Neuronal stem cell (in vitro differentiated cells): Measurements from ENCODE around the gene KIDINS220.

Experiments
- DNase-seq: peaks from one replicate; pipeline ENCODE4 v3.0.0-alpha.2; 2013; ENCODE audit warnings: low spot score
- H2AFZ ChIP-seq: one replicate; pipeline ENCODE4 v1.6.1; 2013; ENCODE audit warnings: mild to moderate bottlenecking, low read length, inconsistent platforms
- H2AK5ac ChIP-seq: 2 replicates; pipeline ENCODE4 v1.6.1; 2013; ENCODE audit warnings: low read depth, mild to moderate bottlenecking, inconsistent platforms, low read length, moderate library complexity, mixed read lengths
- H2BK120ac ChIP-seq: 2 replicates; pipeline ENCODE4 v1.6.1; 2013; ENCODE audit warnings: low read depth, mild to moderate bottlenecking, inconsistent platforms, low read length, moderate library complexity, mixed read lengths
- H2BK12ac ChIP-seq: one replicate; pipeline ENCODE4 v1.6.1; 2013; ENCODE audit warnings: low read length, inconsistent platforms
- H2BK15ac ChIP-seq: 2 replicates; pipeline ENCODE4 v1.6.1; 2013; ENCODE audit warnings: mild to moderate bottlenecking, low read length, inconsistent platforms, mixed read lengths
- H2BK5ac ChIP-seq: one replicate; pipeline ENCODE4 v1.6.1; 2013; ENCODE audit warnings: inconsistent platforms, mild to moderate bottlenecking, low read length, moderate library complexity
- H3K14ac ChIP-seq: one replicate; pipeline ENCODE4 v1.6.1; 2013; ENCODE audit warnings: low read length, inconsistent platforms
- H3K18ac ChIP-seq: 2 replicates; pipeline ENCODE4 v1.6.1; 2013; ENCODE audit warnings: low read length, inconsistent platforms
- H3K23ac ChIP-seq: 2 replicates; pipeline ENCODE4 v1.6.1; 2013; ENCODE audit warnings: low read depth, mild to moderate bottlenecking, mixed read lengths, low read length, inconsistent platforms; ENCODE audit not compliant: poor library complexity
- H3K27ac ChIP-seq: replicated peaks from 3 replicates; pipeline ENCODE4 v1.5.1; 2013; ENCODE audit warnings: low read length, inconsistent platforms
- H3K27me3 ChIP-seq, 3 experiments: 2 replicates each; pipeline ENCODE4 v1.6.1; 2013; ENCODE audit warnings: low read length in 3 of 3, mild to moderate bottlenecking in 2 of 3, inconsistent platforms in 1 of 3, low read depth in 1 of 3, mixed read lengths in 1 of 3, moderate library complexity in 1 of 3; ENCODE audit not compliant: control insufficient read depth in 3 of 3, insufficient read depth in 3 of 3
- H3K36me3 ChIP-seq, 2 donors: replicated peaks in 1 of 2; 2 replicates each; pipeline ENCODE4 v1.6.1; 2013; ENCODE audit warnings: low read length in 2 of 2; ENCODE audit not compliant: control insufficient read depth in 2 of 2, insufficient read depth in 2 of 2
- H3K4ac ChIP-seq: 2 replicates; pipeline ENCODE4 v1.6.1; 2013; ENCODE audit warnings: inconsistent platforms, mild to moderate bottlenecking, low read length, moderate library complexity
- H3K4me1 ChIP-seq, 2 donors: 1 replicate in 1 of 2; 2 replicates in 1 of 2; pipeline ENCODE4 v1.6.1; 2013; ENCODE audit warnings: low read length in 2 of 2, low read depth in 1 of 2; ENCODE audit not compliant: control insufficient read depth in 2 of 2, insufficient read depth in 1 of 2
- H3K4me2 ChIP-seq: one replicate; pipeline ENCODE4 v1.6.1; 2013; ENCODE audit warnings: mild to moderate bottlenecking, low read length, inconsistent platforms; ENCODE audit not compliant: insufficient read depth, poor library complexity, severe bottlenecking
- H3K4me3 ChIP-seq, 2 donors: 2 replicates each; pipeline ENCODE4 v1.5.1; 2013; ENCODE audit warnings: low read length in 2 of 2, mild to moderate bottlenecking in 2 of 2, inconsistent platforms in 1 of 2, moderate library complexity in 1 of 2
- H3K79me1 ChIP-seq: one replicate; pipeline ENCODE4 v1.6.1; 2013; ENCODE audit warnings: low read depth, mild to moderate bottlenecking, inconsistent platforms, low read length, moderate library complexity
- H3K9ac ChIP-seq: one replicate; pipeline ENCODE4 v1.6.1; 2013; ENCODE audit warnings: mild to moderate bottlenecking, low read depth, low read length, inconsistent platforms; ENCODE audit not compliant: poor library complexity
- H3K9me3 ChIP-seq, 2 donors: replicated peaks in 1 of 2; 2 replicates each; pipeline versions ENCODE3 to v1.6.1; 2013; ENCODE audit warnings: low read length in 2 of 2, mild to moderate bottlenecking in 2 of 2, inconsistent platforms in 1 of 2, low read depth in 1 of 2, mixed read lengths in 1 of 2, moderate library complexity in 1 of 2; ENCODE audit not compliant: control insufficient read depth in 2 of 2, insufficient read depth in 1 of 2
- H4K8ac ChIP-seq: one replicate; pipeline ENCODE4 v1.6.1; 2013; ENCODE audit warnings: low read depth, mild to moderate bottlenecking, inconsistent platforms, low read length, moderate library complexity
- H4K91ac ChIP-seq: one replicate; pipeline ENCODE4 v1.6.1; 2013; ENCODE audit warnings: low read length, low read depth, mild to moderate bottlenecking, inconsistent platforms; ENCODE audit not compliant: poor library complexity
- WGBS, 2 donors: extraction: QIAGEN DNeasy Blood & Tissue Kit; methylation state at CpG; one replicate each; pipeline ENCODE4 v1.1.7; 2013; ENCODE audit warnings: missing lambda C conversion rate in 2 of 2, mixed read lengths in 1 of 2; ENCODE audit not compliant: insufficient read length in 2 of 2, insufficient replicate concordance in 1 of 2; ENCODE audit errors: extremely low coverage in 2 of 2; 5-methylcytosine and 5-hydroxymethylcytosine counted together

Gene KIDINS220

DNA sequence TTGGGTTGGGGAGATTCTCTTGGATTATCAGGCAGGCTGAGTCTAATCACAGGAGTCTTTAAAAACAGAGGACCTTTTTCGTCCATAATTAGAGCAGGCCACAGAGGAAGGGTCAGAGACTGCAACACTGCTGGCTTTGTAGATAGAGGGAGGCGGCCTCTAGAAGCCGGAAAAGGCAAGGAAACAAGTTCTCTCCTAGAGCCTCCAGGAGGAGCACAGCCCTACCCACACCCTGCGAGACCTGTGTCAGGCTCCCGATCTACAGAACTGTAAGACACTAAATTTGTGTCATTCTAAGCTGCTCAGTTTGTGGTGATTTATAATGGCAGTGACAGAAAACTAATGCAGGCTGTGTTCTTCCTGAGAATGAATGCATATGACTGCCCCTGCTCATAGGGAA is 140.2 kb downstream of the KIDINS220 start:
- H2BK120ac ChIP-seq: no peak overlapping the region
- H3K14ac ChIP-seq: no peak overlapping the region
- no peak overlapping the region for H3K4me3 ChIP-seq
- H3K23ac ChIP-seq: no peak overlapping the region
- H3K27ac ChIP-seq: no peak overlapping the region
- H3K4me2 ChIP-seq: no peak overlapping the region
- no peak overlapping the region for H3K18ac ChIP-seq
- H4K91ac ChIP-seq: no peak overlapping the region
- H3K79me1 ChIP-seq: no peaks in the 10 kb centered on the region
- no peaks in the 10 kb centered on the region for H3K36me3 ChIP-seq
- no peak overlapping the region for H3K4ac ChIP-seq
- no peak overlapping the region for H4K8ac ChIP-seq
- peaks cover 0 to 2% of the 10 kb centered on the region in 2 donors for H3K4me1 ChIP-seq
- H2BK15ac ChIP-seq: no peak overlapping the region
- H3K9me3 ChIP-seq: no peaks in the 10 kb centered on the region
- no peak overlapping the region for H3K9ac ChIP-seq
- no peak overlapping the region for H2AFZ ChIP-seq
- DNase-seq: no peak
- no peak overlapping the region for H2BK5ac ChIP-seq
- peaks cover 0 to 5% (median 0%) of the 10 kb centered on the region in 3 experiments for H3K27me3 ChIP-seq
- H2BK12ac ChIP-seq: no peak overlapping the region
- no peak overlapping the region for H2AK5ac ChIP-seq
- no CpG with 5 or more reads among the region's 5 CpGs for WGBS, 2 donors

DNA sequence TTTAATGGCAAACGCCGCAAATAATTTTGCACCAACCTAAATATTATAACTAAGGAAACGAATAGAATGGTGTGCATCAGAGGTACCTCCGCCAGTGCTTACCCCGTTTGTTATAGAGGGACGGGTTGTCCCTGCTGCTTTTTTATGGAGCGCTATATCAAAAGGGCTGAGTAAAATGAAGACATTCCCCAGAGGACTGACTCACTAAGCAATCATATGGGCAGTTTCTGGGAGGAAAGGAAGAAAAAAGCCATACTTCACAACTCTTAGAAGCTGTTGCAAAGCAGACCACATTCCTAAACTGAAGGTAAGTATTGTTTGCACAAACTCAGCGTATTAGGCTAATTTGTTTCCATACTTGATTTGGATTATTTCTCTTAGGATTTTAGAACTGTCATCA is 142.7 kb downstream of the KIDINS220 start:
- Histone ChIP-seq H3K79me1 (no peaks in the 10 kb centered on the region), H2BK12ac (no peak overlapping the region), H3K4me3 (no peak overlapping the region), H4K8ac (no peak overlapping the region), H3K27me3 (peaks cover 0 to 5% (median 0%) of the 10 kb centered on the region in 3 experiments), H2BK15ac (no peak overlapping the region), H3K9ac (no peak overlapping the region), H3K36me3 (no peaks in the 10 kb centered on the region), H3K23ac (no peak overlapping the region), H3K4me2 (no peak overlapping the region), H3K14ac (no peak overlapping the region), H3K9me3 (no peaks in the 10 kb centered on the region), H2AFZ (no peak overlapping the region), H2BK5ac (no peak overlapping the region), H3K4me1 (peaks cover 0 to 2% of the 10 kb centered on the region in 2 donors), H2BK120ac (no peak overlapping the region), H3K18ac (no peak overlapping the region), H3K4ac (no peak overlapping the region), H4K91ac (no peak overlapping the region), H3K27ac (no peak overlapping the region), H2AK5ac (no peak overlapping the region)
- no CpG with 5 or more reads among the region's 8 CpGs for WGBS, 2 donors
- DNase-seq: no peak

DNA sequence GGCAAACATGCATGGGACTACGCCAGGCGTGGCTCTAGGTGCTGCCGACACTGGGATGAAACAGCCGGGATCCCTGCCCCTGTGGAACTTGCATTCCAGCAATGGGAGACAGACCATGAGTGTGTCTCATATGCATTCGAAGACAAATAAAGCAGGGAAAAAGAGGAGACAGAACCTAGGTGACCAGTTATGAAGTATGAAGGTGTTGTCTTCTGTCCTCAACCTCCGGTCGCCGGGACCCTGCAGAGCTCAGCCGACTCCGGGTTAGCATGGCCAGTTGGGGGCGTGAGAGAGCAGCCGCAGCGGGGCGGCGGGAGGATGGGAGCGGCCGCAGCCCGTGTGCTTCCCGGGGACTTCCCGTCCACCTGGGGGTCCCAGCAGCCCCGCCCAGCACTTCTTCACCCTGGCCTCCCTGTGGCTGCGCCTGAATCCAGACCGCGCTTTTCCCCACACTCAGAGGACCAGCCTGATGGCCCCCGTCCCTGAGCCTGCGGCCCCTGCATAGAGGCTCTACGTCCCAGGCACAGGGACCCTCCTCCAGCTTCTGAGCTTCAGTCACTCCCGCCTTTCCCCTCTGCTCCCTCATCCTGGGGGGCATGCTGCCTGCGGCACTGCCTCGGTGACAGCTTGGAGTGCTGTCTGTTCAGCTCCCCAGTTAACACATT is 144.1 kb downstream of the KIDINS220 start:
- H2BK12ac ChIP-seq: no peak overlapping the region
- H4K91ac ChIP-seq: peak overlapping the region; percentile 58
- peak overlapping the region; percentile 82 for H3K18ac ChIP-seq
- H3K27me3 ChIP-seq: peaks cover 0 to 5% (median 0%) of the 10 kb centered on the region in 3 experiments
- no peak overlapping the region for H3K27ac ChIP-seq
- H3K36me3 ChIP-seq: no peaks in the 10 kb centered on the region
- H2AFZ ChIP-seq: peak overlapping the region; percentile 48
- H2BK15ac ChIP-seq: peak overlapping the region; percentile 87
- no peak overlapping the region for H3K14ac ChIP-seq
- H4K8ac ChIP-seq: no peak overlapping the region
- peaks cover 0 to 2% of the 10 kb centered on the region in 2 donors for H3K4me1 ChIP-seq
- H2BK120ac ChIP-seq: no peak overlapping the region
- H3K23ac ChIP-seq: peak overlapping the region; percentile 52
- no peak overlapping the region for H2BK5ac ChIP-seq
- DNase-seq: peak; percentile 20
- H3K9ac ChIP-seq: no peak overlapping the region
- peak overlapping the region; percentile 70 for H3K4ac ChIP-seq
- no CpG with 5 or more reads among the region's 30 CpGs for WGBS, 2 donors
- H3K4me3 ChIP-seq: no peak overlapping the region
- H3K4me2 ChIP-seq: peak overlapping the region; percentile 47
- H3K9me3 ChIP-seq: no peaks in the 10 kb centered on the region
- H3K79me1 ChIP-seq: no peaks in the 10 kb centered on the region
- peak overlapping the region; percentile 33 for H2AK5ac ChIP-seq

DNA sequence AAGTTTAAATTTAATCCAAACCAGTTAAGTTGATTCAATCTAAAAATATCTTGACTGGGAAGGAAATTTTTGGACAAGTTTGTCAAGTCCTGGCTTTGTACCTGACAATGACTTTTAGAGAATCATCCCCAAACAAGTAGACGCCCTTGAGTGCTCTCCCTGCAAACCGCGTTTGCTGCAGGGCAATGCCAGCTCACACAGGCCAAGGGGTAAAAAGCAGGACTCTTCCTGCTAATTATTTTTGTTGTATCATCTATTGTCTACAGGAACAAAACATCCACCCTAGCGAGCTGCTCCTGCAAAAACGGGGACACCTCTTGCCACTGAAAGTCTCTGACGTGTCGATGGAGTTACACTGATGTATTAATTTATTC is 144.6 kb downstream of the KIDINS220 start:
- H4K91ac ChIP-seq: no peak overlapping the region
- H3K27me3 ChIP-seq: peaks cover 0 to 5% (median 0%) of the 10 kb centered on the region in 3 experiments
- H2BK12ac ChIP-seq: no peak overlapping the region
- H3K4ac ChIP-seq: no peak overlapping the region
- H3K27ac ChIP-seq: no peak overlapping the region
- H3K4me1 ChIP-seq: peaks cover 0 to 2% of the 10 kb centered on the region in 2 donors
- no peaks in the 10 kb centered on the region for H3K79me1 ChIP-seq
- no peak overlapping the region for H3K4me3 ChIP-seq
- H2BK15ac ChIP-seq: no peak overlapping the region
- H3K9ac ChIP-seq: no peak overlapping the region
- no peak overlapping the region for H4K8ac ChIP-seq
- no peak overlapping the region for H2BK5ac ChIP-seq
- no peak overlapping the region for H3K18ac ChIP-seq
- no peaks in the 10 kb centered on the region for H3K36me3 ChIP-seq
- no CpG with 5 or more reads among the region's 7 CpGs for WGBS, 2 donors
- H2AK5ac ChIP-seq: no peak overlapping the region
- no peak overlapping the region for H3K4me2 ChIP-seq
- H3K23ac ChIP-seq: no peak overlapping the region
- no peak overlapping the region for H2AFZ ChIP-seq
- no peak for DNase-seq
- H3K9me3 ChIP-seq: no peaks in the 10 kb centered on the region
- H2BK120ac ChIP-seq: no peak overlapping the region
- H3K14ac ChIP-seq: no peak overlapping the region
